Endodermal cell (in vitro differentiated cells): Measurements from ENCODE around the gene CDH18. TPM values are rescaled to one million over a fixed set of nuclear protein-coding genes. Genes with fewer than 3 reads are reported as not detected.

ENCODE experiments used
- DNase-seq: peaks from one replicate; pipeline ENCODE4 v3.0.0-alpha.2; 2017
- H3K27ac ChIP-seq: 2 replicates; pipeline ENCODE4 v1.5.1; 2013; ENCODE audit warnings: mild to moderate bottlenecking, low read depth, low read length, moderate library complexity
- H3K27me3 ChIP-seq: 2 replicates; pipeline ENCODE4 v1.6.1; 2013; ENCODE audit warnings: mild to moderate bottlenecking, low read length, moderate library complexity; ENCODE audit not compliant: insufficient read depth, control insufficient read depth, poor library complexity, severe bottlenecking
- H3K36me3 ChIP-seq: 2 replicates; pipeline ENCODE4 v1.7.0; 2013; ENCODE audit warnings: mild to moderate bottlenecking, low read length, moderate library complexity; ENCODE audit not compliant: control insufficient read depth, insufficient read depth
- H3K4me1 ChIP-seq: one replicate; pipeline ENCODE4 v1.7.0; 2013; ENCODE audit warnings: low read length; ENCODE audit not compliant: control insufficient read depth, insufficient read depth
- H3K4me3 ChIP-seq: 2 replicates; pipeline ENCODE4 v1.5.1; 2013; ENCODE audit warnings: mild to moderate bottlenecking, low read length, moderate library complexity
- H3K9ac ChIP-seq: 2 replicates; pipeline ENCODE4 v1.6.1; 2013; ENCODE audit warnings: mild to moderate bottlenecking, low read length, moderate library complexity; ENCODE audit not compliant: poor library complexity, severe bottlenecking; ENCODE audit errors: extremely low read depth
- H3K9me3 ChIP-seq: 2 replicates; pipeline ENCODE4 v1.6.1; 2013; ENCODE audit warnings: mild to moderate bottlenecking, low read length, moderate library complexity; ENCODE audit not compliant: control insufficient read depth
- H3K27ac Mint-ChIP-seq: 2 replicates; pipeline ENCODE4 v1.8.0; 2020; ENCODE audit warnings: mixed read lengths
- H3K27me3 Mint-ChIP-seq: 2 replicates; pipeline ENCODE4 v1.8.0; 2021; ENCODE audit warnings: mild to moderate bottlenecking, mixed read lengths; ENCODE audit not compliant: insufficient read depth
- H3K36me3 Mint-ChIP-seq: 2 replicates; pipeline ENCODE4 v1.8.0; 2020; ENCODE audit warnings: low read depth, mixed read lengths
- H3K4me1 Mint-ChIP-seq: 2 replicates; pipeline ENCODE4 v1.8.0; 2020; ENCODE audit warnings: mixed read lengths
- H3K4me3 Mint-ChIP-seq: 2 replicates; pipeline ENCODE4 v1.8.0; 2020; ENCODE audit warnings: mild to moderate bottlenecking, moderate library complexity, mixed read lengths
- H3K9me3 Mint-ChIP-seq: 2 replicates; pipeline ENCODE4 v1.8.0; 2020; ENCODE audit warnings: mild to moderate bottlenecking, mixed read lengths
- CTCF ChIP-seq: fragments of 200-600 bp; sonication (generic); conservative IDR thresholded peaks from 2 replicates; pipeline ENCODE4 v1.5.0; 2021; ENCODE audit warnings: antibody characterized with exemption, mild to moderate bottlenecking
- WGBS, 2 experiments: methylation state at CpG; one replicate each; pipeline versions ENCODE4 v1.1.5 to v1.1.7; 2013; ENCODE audit warnings: missing lambda C conversion rate in 2 of 2, mixed read lengths in 1 of 2; ENCODE audit not compliant: insufficient coverage in 1 of 2, insufficient read length in 1 of 2; 5-methylcytosine and 5-hydroxymethylcytosine counted together
- total RNA-seq, 2 donors: library from RNA; stranded (reverse); fragmentation: NEBNext Ultra II Directional in 1 of 2; extraction: Animal tissue kit (Norgen Biotek cat#: 25700) in 1 of 2; gene quantifications; 2 replicates in 1 of 2; 3 replicates in 1 of 2; pipeline ENCODE4 v1.2.1, GENCODE V29; 2021

Gene CDH18
- total RNA-seq, 2 donors from 2014 or later = 0.22 TPM; not detected in 1

- Mint-ChIP-seq H3K36me3 (no peaks in the 10 kb centered on the region), H3K4me3 (no peak overlapping the region), H3K4me1 (no peaks in the 10 kb centered on the region), H3K27ac (no peak overlapping the region), H3K9me3 (no peaks in the 10 kb centered on the region), H3K27me3 (no peaks in the 10 kb centered on the region)
- H3K4me1 ChIP-seq = no peaks in the 10 kb centered on the region
- no peak for TF ChIP-seq CTCF
- H3K36me3 ChIP-seq = no peaks in the 10 kb centered on the region
- DNase-seq = no peak
- no peaks in the 10 kb centered on the region for H3K9me3 ChIP-seq
- H3K4me3 ChIP-seq = no peak overlapping the region
- WGBS, 2 experiments = 87% methylated on average over 2 of the region's 2 CpGs; no CpG with 5 or more reads in 1 of the 2 experiments
- H3K9ac ChIP-seq = no peak overlapping the region
- no peaks in the 10 kb centered on the region for H3K27me3 ChIP-seq
- no peak overlapping the region for H3K27ac ChIP-seq
Observed at GRCh38 chr5:19496056-19496455, 491.9 kb downstream of the CDH18 start.

- no peaks in the 10 kb centered on the region for H3K36me3 ChIP-seq
- Mint-ChIP-seq H3K27me3 (no peaks in the 10 kb centered on the region), H3K27ac (no peak overlapping the region), H3K4me1 (no peaks in the 10 kb centered on the region), H3K4me3 (no peak overlapping the region), H3K36me3 (no peaks in the 10 kb centered on the region), H3K9me3 (no peaks in the 10 kb centered on the region)
- H3K4me3 ChIP-seq = no peak overlapping the region
- H3K4me1 ChIP-seq = no peaks in the 10 kb centered on the region
- WGBS, 2 experiments = 88 to 92% methylated on average over 1 of the region's 1 CpG
- no peak overlapping the region for H3K27ac ChIP-seq
- H3K27me3 ChIP-seq = no peaks in the 10 kb centered on the region
- DNase-seq = no peak
- H3K9me3 ChIP-seq = no peaks in the 10 kb centered on the region
- H3K9ac ChIP-seq = no peak overlapping the region
- no peak for TF ChIP-seq CTCF
Observed at GRCh38 chr5:19492861-19493260, 495.1 kb downstream of the CDH18 start.

GRCh38 chr5:19488786-19489185 is 499.2 kb downstream of the CDH18 start:
- Histone ChIP-seq H3K27ac (no peak overlapping the region), H3K36me3 (no peaks in the 10 kb centered on the region), H3K4me3 (no peak overlapping the region), H3K27me3 (no peaks in the 10 kb centered on the region), H3K9me3 (no peaks in the 10 kb centered on the region), H3K4me1 (no peaks in the 10 kb centered on the region), H3K9ac (no peak overlapping the region)
- Mint-ChIP-seq H3K36me3 (no peaks in the 10 kb centered on the region), H3K27ac (no peak overlapping the region), H3K9me3 (no peaks in the 10 kb centered on the region), H3K4me1 (no peaks in the 10 kb centered on the region), H3K4me3 (no peak overlapping the region), H3K27me3 (no peaks in the 10 kb centered on the region)
- WGBS, 2 experiments = 86 to 93% methylated on average over 3 of the region's 3 CpGs
- no peak for TF ChIP-seq CTCF
- DNase-seq = no peak
